Choroid plexus epithelial cell (primary cell): ENCODE results near the gene SMTN.

ENCODE experiments used
- DNase-seq: peaks from one replicate; pipeline ENCODE4 v3.0.0-alpha.2; 2010; ENCODE audit warnings: low read depth
- H3K4me3 ChIP-seq: 2 replicates; pipeline ENCODE4 v1.5.1; 2011; ENCODE audit warnings: low read depth, mild to moderate bottlenecking, control low read depth, low read length, moderate library complexity
- TF ChIP-seq, protein P1 (sequence below): conservative IDR thresholded peaks from 2 replicates; pipeline ENCODE4 v1.5.1; 2011; ENCODE audit warnings: low read depth, mild to moderate bottlenecking, control low read depth, inconsistent platforms, low read length, moderate library complexity

The SMTN gene

DNA sequence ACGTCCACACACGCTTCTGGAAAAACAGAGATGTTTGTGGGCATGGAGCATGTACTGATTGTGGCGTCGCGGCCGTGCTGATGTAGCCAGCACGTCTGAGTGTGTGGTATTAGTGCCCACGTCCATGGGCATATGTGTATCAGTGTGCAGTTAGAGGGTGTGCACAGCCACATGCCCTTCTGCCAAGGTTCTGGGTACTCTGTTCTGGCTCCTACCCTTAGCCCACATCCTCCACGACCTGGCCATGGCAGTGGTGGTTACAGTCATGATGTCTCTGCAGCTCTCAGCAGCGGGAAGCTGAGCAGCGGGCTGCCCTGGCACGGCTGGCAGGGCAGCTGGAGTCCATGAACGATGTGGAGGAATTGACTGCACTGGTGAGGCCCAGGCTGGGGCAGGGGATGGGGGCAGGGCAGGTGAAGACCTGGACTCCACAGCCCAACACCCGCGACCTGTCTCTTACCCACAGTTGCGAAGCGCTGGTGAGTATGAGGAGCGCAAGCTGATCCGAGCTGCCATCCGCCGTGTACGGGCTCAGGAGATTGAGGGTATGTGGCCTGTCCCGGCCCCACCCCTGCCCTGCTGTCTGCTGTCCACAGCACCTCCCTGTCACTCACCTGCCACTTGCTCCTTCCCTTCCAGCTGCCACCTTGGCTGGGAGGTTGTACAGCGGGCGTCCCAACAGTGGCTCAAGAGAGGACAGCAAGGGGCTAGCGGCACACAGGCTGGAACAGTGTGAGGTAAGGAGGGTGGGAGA, 7.3 kb downstream of the SMTN start:
- DNase-seq: no peak
- H3K4me3 ChIP-seq: no peak overlapping the region
- TF ChIP-seq, protein P1, sequence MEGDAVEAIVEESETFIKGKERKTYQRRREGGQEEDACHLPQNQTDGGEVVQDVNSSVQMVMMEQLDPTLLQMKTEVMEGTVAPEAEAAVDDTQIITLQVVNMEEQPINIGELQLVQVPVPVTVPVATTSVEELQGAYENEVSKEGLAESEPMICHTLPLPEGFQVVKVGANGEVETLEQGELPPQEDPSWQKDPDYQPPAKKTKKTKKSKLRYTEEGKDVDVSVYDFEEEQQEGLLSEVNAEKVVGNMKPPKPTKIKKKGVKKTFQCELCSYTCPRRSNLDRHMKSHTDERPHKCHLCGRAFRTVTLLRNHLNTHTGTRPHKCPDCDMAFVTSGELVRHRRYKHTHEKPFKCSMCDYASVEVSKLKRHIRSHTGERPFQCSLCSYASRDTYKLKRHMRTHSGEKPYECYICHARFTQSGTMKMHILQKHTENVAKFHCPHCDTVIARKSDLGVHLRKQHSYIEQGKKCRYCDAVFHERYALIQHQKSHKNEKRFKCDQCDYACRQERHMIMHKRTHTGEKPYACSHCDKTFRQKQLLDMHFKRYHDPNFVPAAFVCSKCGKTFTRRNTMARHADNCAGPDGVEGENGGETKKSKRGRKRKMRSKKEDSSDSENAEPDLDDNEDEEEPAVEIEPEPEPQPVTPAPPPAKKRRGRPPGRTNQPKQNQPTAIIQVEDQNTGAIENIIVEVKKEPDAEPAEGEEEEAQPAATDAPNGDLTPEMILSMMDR: no peak

DNA sequence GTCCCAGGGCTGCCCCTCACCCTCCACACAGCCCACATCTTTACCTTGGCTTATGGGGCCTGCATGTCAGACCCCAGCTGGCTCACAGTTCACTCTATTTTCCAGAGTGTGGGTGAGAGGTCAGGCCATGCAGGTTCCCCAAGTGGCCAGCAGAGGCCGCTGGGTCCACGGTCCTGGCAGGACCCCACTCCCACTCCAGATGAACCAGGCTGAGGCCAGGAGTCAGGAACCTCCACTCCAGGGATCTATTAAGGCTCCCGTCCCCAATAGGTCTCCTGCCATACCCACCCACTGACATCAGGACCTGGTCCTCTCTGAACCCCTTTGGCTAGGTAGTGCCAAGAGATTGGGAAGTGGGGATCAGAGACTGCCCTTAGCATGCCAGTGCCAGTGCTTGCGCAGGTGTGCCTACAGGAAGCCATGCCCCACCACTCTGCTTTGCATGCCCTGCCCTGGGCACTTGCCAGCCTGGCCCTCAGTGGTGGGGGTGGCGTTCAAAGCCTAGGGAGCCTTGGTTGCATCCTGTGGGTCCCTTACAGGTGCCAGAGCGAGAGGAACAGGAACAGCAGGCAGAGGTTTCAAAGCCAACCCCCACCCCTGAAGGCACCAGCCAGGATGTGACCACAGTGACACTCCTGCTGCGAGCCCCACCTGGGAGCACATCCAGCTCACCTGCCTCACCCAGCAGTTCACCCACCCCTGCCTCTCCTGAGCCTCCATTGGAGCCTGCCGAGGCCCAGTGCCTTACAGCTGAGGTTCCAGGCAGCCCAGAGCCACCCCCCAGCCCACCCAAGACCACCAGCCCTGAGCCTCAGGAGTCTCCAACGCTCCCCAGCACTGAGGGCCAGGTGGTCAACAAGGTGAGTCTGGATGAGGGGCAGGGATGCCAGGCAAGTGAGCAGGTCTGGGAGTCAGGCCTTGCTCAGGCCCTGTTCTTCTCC, 8.3 kb downstream of the SMTN start:
- H3K4me3 ChIP-seq: no peak overlapping the region
- TF ChIP-seq, protein P1: peak; percentile 92
- peak; percentile 61 for DNase-seq

GRCh38 chr22:31090217-31091085, 9.3 kb downstream of the SMTN start:
- H3K4me3 ChIP-seq: no peak overlapping the region
- no peak for DNase-seq
- TF ChIP-seq, protein P1: no peak

- no peak for DNase-seq
- TF ChIP-seq, protein P1: no peak
- H3K4me3 ChIP-seq: no peak overlapping the region
Observed at GRCh38 chr22:31091106-31091975, 10.2 kb downstream of the SMTN start.

- no peak for DNase-seq
- no peak overlapping the region for H3K4me3 ChIP-seq
- TF ChIP-seq, protein P1: no peak
Observed at GRCh38 chr22:31092161-31092560, 11.0 kb downstream of the SMTN start.
